Peyer's patch (tissue), 4 donors: ENCODE measurements around the gene BAK1.

ENCODE experiments used
- POLR2A ChIP-seq, 2 donors: fragments of 450-650 bp; IDR thresholded peaks; one replicate each; pipeline ENCODE4 v1.5.1; 2017; ENCODE audit warnings: antibody characterized with exemption in 2 of 2, mild to moderate bottlenecking in 2 of 2, moderate library complexity in 2 of 2
- TF ChIP-seq, protein P1 (sequence below), 6 experiments: fragments of 450-650 bp in 4 of 6; fragments of 200-600 bp in 2 of 6; sonication (generic) in 1 of 6; IDR thresholded peaks; one replicate each; pipeline ENCODE4 v1.5.1; 2017 to 2019; ENCODE audit warnings: antibody characterized with exemption in 6 of 6, mild to moderate bottlenecking in 3 of 6, moderate library complexity in 1 of 6

DNA sequence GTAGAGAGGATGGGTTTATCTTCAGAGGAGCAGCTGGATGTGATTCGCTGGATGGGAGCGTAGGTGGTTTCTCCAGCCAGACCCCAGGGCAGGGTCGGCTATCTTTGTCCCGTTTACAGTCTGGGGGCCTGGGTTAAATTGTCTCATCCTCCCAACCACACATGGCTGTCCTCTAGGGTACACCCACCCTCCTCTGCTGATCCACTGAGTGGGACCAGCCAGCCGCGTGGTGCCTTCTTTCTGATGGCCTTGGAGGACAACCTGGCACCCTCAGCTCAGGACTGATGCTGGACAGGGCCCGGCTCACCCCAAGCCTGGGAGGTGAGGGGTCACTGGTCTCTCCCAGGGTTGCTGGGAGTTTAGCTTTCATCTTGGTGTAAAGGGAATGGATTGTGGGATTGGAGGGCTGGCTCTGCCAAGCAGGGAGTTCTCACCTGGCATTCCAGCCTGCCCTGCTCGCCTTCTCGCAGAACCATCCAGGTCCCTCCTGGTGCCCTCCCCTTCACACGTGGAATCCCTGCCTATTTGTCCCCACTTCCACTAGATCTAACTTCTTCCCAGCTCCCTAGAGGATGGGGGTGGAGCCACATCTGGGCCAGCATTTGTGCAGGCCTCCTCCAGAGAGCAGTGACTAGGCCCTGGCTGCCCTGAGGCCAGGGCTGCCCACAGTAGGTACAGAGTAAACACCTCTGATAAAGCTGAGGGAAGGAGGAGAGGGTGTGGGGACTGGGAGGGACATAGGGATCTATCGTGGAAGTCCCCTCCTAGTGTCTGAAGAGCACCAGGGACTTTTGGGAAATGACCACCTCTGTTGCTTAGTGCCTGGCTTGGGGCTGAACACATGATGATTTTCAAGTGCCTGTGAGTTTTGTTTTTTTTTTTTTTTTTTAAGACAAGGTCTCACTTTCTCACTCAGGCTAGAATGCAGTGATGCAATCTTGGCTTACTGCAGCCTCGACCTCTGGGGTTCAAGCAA lies 42.7 kb upstream of the BAK1 start:
- TF ChIP-seq, protein P1, sequence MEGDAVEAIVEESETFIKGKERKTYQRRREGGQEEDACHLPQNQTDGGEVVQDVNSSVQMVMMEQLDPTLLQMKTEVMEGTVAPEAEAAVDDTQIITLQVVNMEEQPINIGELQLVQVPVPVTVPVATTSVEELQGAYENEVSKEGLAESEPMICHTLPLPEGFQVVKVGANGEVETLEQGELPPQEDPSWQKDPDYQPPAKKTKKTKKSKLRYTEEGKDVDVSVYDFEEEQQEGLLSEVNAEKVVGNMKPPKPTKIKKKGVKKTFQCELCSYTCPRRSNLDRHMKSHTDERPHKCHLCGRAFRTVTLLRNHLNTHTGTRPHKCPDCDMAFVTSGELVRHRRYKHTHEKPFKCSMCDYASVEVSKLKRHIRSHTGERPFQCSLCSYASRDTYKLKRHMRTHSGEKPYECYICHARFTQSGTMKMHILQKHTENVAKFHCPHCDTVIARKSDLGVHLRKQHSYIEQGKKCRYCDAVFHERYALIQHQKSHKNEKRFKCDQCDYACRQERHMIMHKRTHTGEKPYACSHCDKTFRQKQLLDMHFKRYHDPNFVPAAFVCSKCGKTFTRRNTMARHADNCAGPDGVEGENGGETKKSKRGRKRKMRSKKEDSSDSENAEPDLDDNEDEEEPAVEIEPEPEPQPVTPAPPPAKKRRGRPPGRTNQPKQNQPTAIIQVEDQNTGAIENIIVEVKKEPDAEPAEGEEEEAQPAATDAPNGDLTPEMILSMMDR (IDR thresholded peaks at IDR 0.05), result peak in 1 of 6 experiments; percentile 7
- peak; percentile 24 to 53 for TF ChIP-seq POLR2A (IDR thresholded peaks at IDR 0.05)
